Small intestine (tissue), 7 donors: ENCODE measurements around the gene PRKAG3. TPM values are rescaled to one million over a fixed set of nuclear protein-coding genes. Genes with fewer than 3 reads are reported as not detected.

Source experiments
- DNase-seq, 2 donors: peaks; one replicate each; pipeline versions ENCODE4 v3.0.0 to v3.0.0-alpha.2; 2013
- FAIRE-seq: peaks from 2 replicates; lab custom pipeline; 2012; peaks lifted over from hg19 to GRCh38; lab: Jason Lieb, UNC
- H3K27ac ChIP-seq, 3 donors: one replicate each; pipeline ENCODE4 v1.5.1; 2013; ENCODE audit warnings: low read length in 2 of 3, mild to moderate bottlenecking in 2 of 3, control low read depth in 1 of 3, inconsistent platforms in 1 of 3, low read depth in 1 of 3, moderate library complexity in 1 of 3
- H3K27me3 ChIP-seq, 3 donors: one replicate each; pipeline ENCODE4 v1.6.1; 2013; ENCODE audit warnings: low read length in 3 of 3, inconsistent platforms in 1 of 3; ENCODE audit not compliant: control insufficient read depth in 3 of 3, insufficient read depth in 3 of 3
- H3K36me3 ChIP-seq, 3 donors: one replicate each; pipeline ENCODE4 v1.6.1; 2013; ENCODE audit warnings: low read length in 3 of 3, inconsistent platforms in 1 of 3, low read depth in 1 of 3, mild to moderate bottlenecking in 1 of 3, moderate library complexity in 1 of 3; ENCODE audit not compliant: control insufficient read depth in 3 of 3, insufficient read depth in 2 of 3
- H3K4me1 ChIP-seq, 3 donors: one replicate each; pipeline ENCODE4 v1.6.1; 2013; ENCODE audit warnings: low read length in 2 of 3, inconsistent platforms in 1 of 3, low read depth in 1 of 3, mild to moderate bottlenecking in 1 of 3, moderate library complexity in 1 of 3; ENCODE audit not compliant: control insufficient read depth in 3 of 3, insufficient read depth in 2 of 3
- H3K4me3 ChIP-seq, 3 donors: one replicate each; pipeline ENCODE4 v1.5.1; 2013; ENCODE audit warnings: low read length in 3 of 3, control low read depth in 1 of 3, inconsistent platforms in 1 of 3, low read depth in 1 of 3, mild to moderate bottlenecking in 1 of 3, moderate library complexity in 1 of 3
- H3K9me3 ChIP-seq, 2 donors: one replicate each; pipeline ENCODE4 v1.6.1; 2013; ENCODE audit warnings: low read depth in 1 of 2, low read length in 1 of 2; ENCODE audit not compliant: control insufficient read depth in 2 of 2, insufficient read depth in 1 of 2
- WGBS, 3 donors: extraction: QIAGEN DNeasy Blood & Tissue Kit; methylation state at CpG; one replicate each; pipeline ENCODE4 v1.1.7; 2013; 5-methylcytosine and 5-hydroxymethylcytosine counted together
- polyA plus RNA-seq, 4 donors: library from polyadenylated mRNA; stranded (reverse) in 3 of 4; unstranded in 1 of 4; fragments of 200-250 nt in 3 of 4; fragments of 120-200 nt in 1 of 4; gene quantifications; one replicate each; pipeline versions ENCODE4 v1.2.1 to v1.2.3, GENCODE V29; 2013
- donor health status: healthy with polysubstance abuse.
- donor health status: control.
- donor health status: control.
- donor health status: Bipolar disorder and iron deficiency.
- donor health status: healthy.

The PRKAG3 gene
- polyA plus RNA-seq, 4 donors = 0.15 TPM; not detected in 3

- Histone ChIP-seq H3K4me1 (no peaks in the 10 kb centered on the region), H3K4me3 (no peak overlapping the region), H3K36me3 (no peaks in the 10 kb centered on the region), H3K27ac (no peak overlapping the region), H3K27me3 (peaks cover 0 to 3% (median 0%) of the 10 kb centered on the region in 3 donors), H3K9me3 (no peaks in the 10 kb centered on the region)
- 83 to 90% (median 86%) methylated on average over 1 of the region's 1 CpG for WGBS, 3 donors
- DNase-seq (no peak), FAIRE-seq (no peak)
Observed at GRCh38 chr2:218839888-218840287, 8.3 kb upstream of the PRKAG3 start.

- DNase-seq (no peak), FAIRE-seq (no peak)
- WGBS, 3 donors = 75 to 77% (median 77%) methylated on average over 4 of the region's 4 CpGs
Observed at GRCh38 chr2:218839430-218839829, 7.8 kb upstream of the PRKAG3 start.

GRCh38 chr2:218837495-218837894 is 5.9 kb upstream of the PRKAG3 start:
- 58 to 85% (median 74%) methylated on average over 2 of the region's 2 CpGs for WGBS, 3 donors
- Histone ChIP-seq H3K27ac (no peak overlapping the region), H3K9me3 (no peaks in the 10 kb centered on the region), H3K4me3 (no peak overlapping the region), H3K36me3 (no peaks in the 10 kb centered on the region), H3K27me3 (peaks cover 0 to 6% (median 0%) of the 10 kb centered on the region in 3 donors), H3K4me1 (no peaks in the 10 kb centered on the region)
- DNase-seq = no peak
- FAIRE-seq = no peak

More at GRCh38 chr2:218839430-218839829, 7.8 kb upstream of the PRKAG3 start:
- H3K4me3 ChIP-seq = no peak overlapping the region
- H3K27me3 ChIP-seq = peaks cover 0 to 3% (median 0%) of the 10 kb centered on the region in 3 donors
- H3K27ac ChIP-seq = no peak overlapping the region
- no peaks in the 10 kb centered on the region for H3K4me1 ChIP-seq
- H3K9me3 ChIP-seq = no peaks in the 10 kb centered on the region
- H3K36me3 ChIP-seq = no peaks in the 10 kb centered on the region

- no peaks in the 10 kb centered on the region for H3K36me3 ChIP-seq
- H3K27me3 ChIP-seq = peaks cover 0 to 19% (median 0%) of the 10 kb centered on the region in 3 donors
- no peak for FAIRE-seq
- WGBS, 3 donors = 59 to 69% (median 67%) methylated on average over 4 of the region's 4 CpGs
- H3K27ac ChIP-seq = no peak overlapping the region
- DNase-seq = no peak
- no peak overlapping the region for H3K4me3 ChIP-seq
- H3K4me1 ChIP-seq = no peaks in the 10 kb centered on the region
- H3K9me3 ChIP-seq = no peaks in the 10 kb centered on the region
Observed at GRCh38 chr2:218834685-218835084, 3.1 kb upstream of the PRKAG3 start.

- H3K9me3 ChIP-seq = no peaks in the 10 kb centered on the region
- WGBS, 3 donors = 70 to 78% (median 76%) methylated on average over 4 of the region's 4 CpGs
- no peaks in the 10 kb centered on the region for H3K36me3 ChIP-seq
- no peak for DNase-seq
- no peak overlapping the region for H3K27ac ChIP-seq
- no peak overlapping the region for H3K4me3 ChIP-seq
- FAIRE-seq = no peak
- peaks cover 0 to 22% (median 0%) of the 10 kb centered on the region in 3 donors for H3K27me3 ChIP-seq
- no peaks in the 10 kb centered on the region for H3K4me1 ChIP-seq
Observed at GRCh38 chr2:218833023-218833609, 1.5 kb upstream of the PRKAG3 start.

GRCh38 chr2:218832520-218832919 is 917 bp upstream of the PRKAG3 start:
- no peaks in the 10 kb centered on the region for H3K4me1 ChIP-seq
- DNase-seq = no peak
- peaks cover 0 to 24% (median 0%) of the 10 kb centered on the region in 3 donors for H3K27me3 ChIP-seq
- no peaks in the 10 kb centered on the region for H3K9me3 ChIP-seq
- no peak for FAIRE-seq
- H3K4me3 ChIP-seq = no peak overlapping the region
- 55 to 76% (median 64%) methylated on average over 3 of the region's 3 CpGs for WGBS, 3 donors
- H3K27ac ChIP-seq = no peak overlapping the region
- H3K36me3 ChIP-seq = no peaks in the 10 kb centered on the region

- Histone ChIP-seq H3K9me3 (no peaks in the 10 kb centered on the region), H3K27ac (no peak overlapping the region), H3K4me3 (no peak overlapping the region), H3K27me3 (peaks cover 0 to 21% (median 0%) of the 10 kb centered on the region in 3 donors), H3K36me3 (no peaks in the 10 kb centered on the region), H3K4me1 (no peaks in the 10 kb centered on the region)
- FAIRE-seq = no peak
- DNase-seq = no peak
- WGBS, 3 donors = 60 to 70% (median 64%) methylated on average over 2 to 3 of the region's 3 CpGs
Observed at GRCh38 chr2:218832081-218832480, 478 bp upstream of the PRKAG3 start.

- Histone ChIP-seq H3K4me1 (no peaks in the 10 kb centered on the region), H3K27me3 (peaks cover 0 to 24% (median 0%) of the 10 kb centered on the region in 3 donors), H3K27ac (no peak overlapping the region), H3K36me3 (no peaks in the 10 kb centered on the region), H3K4me3 (no peak overlapping the region), H3K9me3 (no peaks in the 10 kb centered on the region)
- FAIRE-seq (no peak), DNase-seq (no peak)
- 74 to 83% (median 81%) methylated on average over 3 of the region's 3 CpGs for WGBS, 3 donors
Observed at GRCh38 chr2:218830526-218831306, 887 bp downstream of the PRKAG3 start.
